HFF-Myc (cell line): ENCODE data around the gene RYR3.
A peak's percentile ranks its signal among the peaks of the same experiment; 100 is the strongest.

Experiments used
- DNase-seq: peaks from one replicate; pipeline ENCODE4 v3.0.0-alpha.2; 2011; ENCODE audit warnings: low read depth; ENCODE audit errors: extremely low read depth
- H3K4me3 ChIP-seq: replicated peaks from 2 replicates; pipeline ENCODE4 v1.5.1; 2011; ENCODE audit warnings: low read depth, mild to moderate bottlenecking, control low read depth, low read length
- CTCF ChIP-seq: IDR thresholded peaks from 2 replicates; pipeline ENCODE4 v1.5.1; 2012; ENCODE audit warnings: mild to moderate bottlenecking, low read depth, low read length, control low read depth; ENCODE audit errors: missing control alignments

The RYR3 gene

DNA sequence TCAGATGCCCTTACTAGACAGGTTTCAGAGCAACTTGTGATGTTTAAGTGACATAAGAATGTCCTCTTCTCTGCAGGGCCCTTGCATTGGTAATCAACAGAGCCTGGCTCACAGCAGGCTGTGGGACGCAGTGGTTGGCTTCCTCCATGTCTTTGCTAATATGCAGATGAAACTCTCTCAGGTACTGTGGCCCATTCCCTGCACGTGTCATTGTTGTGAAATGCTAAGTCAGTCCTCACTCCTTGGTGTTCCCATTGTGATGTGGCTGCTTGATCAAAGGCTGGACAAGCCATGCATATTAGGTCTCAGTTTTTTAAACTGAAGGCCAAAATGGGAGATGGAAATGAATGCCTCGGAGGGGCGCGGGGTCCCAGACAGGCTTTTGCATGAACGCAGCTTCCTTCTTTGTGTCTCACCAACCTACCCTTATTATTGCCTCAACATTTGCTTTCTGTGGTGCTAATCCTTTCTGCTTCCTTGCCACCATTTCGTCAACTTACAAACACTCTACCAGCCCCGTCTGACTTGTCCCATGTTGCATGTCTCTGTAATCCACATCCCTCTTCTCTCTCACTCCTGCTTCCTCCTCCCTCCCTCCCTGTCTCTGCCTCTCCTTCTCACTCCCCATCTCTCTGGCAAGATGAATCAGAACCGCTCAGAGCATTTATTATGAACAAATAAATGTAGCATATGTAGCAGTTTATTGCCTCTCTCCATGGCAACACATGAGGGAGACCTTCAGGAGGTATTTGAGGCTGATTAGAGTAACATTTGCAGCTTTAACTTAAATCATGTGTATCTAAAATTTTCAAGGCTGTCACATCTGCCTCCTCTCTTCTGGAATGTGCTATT is 524.4 kb downstream of the RYR3 start:
- no peak for TF ChIP-seq CTCF
- H3K4me3 ChIP-seq, result no peak overlapping the region
- peak; percentile 11 for DNase-seq

- no peak for TF ChIP-seq CTCF
- DNase-seq, result no peak
- no peak overlapping the region for H3K4me3 ChIP-seq
Measured at GRCh38 chr15:33837294-33837693, 526.5 kb downstream of the RYR3 start.

DNA sequence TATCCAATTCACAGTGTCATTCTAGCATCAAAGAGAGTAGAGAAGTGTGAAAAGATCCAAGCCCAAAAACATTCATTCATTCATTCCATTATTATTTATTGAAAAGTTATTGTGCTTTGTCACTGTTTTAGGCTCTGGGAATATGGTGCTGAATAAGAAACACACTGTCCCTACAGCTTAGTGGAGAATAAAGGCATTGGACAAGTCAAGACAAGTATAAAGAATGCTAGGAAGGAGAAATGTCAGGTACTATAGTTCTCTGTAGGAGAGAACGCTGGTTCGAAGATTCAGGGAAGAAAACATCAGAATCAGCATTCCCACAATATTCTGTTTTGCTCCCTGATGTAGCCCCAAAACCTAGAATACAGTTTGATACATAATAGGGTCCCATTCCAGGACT is 528.8 kb downstream of the RYR3 start:
- DNase-seq, result no peak
- TF ChIP-seq CTCF, result no peak
- H3K4me3 ChIP-seq, result no peak overlapping the region

- no peak for TF ChIP-seq CTCF
- no peak overlapping the region for H3K4me3 ChIP-seq
- DNase-seq, result no peak
Measured at GRCh38 chr15:33840615-33841014, 529.8 kb downstream of the RYR3 start.

- no peak for TF ChIP-seq CTCF
- no peak for DNase-seq
- H3K4me3 ChIP-seq, result no peak overlapping the region
Measured at GRCh38 chr15:33844186-33844585, 533.4 kb downstream of the RYR3 start.

DNA sequence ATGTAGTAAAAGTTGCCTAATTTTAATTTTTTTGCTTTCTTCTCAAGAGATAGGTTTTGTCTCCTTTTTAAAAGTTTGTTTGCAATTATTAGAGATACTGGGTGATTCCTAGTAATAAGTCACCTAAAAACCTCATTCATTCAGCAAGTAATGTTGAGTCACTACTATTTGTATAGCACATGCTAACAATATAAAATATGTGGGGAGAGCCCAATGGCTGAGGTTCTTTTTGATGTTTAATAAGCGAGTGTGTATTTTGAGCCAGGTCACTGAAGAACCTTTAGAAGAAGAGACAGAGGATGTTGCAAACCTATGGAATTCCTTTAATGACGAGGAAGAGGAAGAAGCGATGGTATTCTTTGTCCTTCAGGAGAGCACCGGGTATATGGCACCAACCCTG is 533.8 kb downstream of the RYR3 start:
- no peak for TF ChIP-seq CTCF
- no peak for DNase-seq
- H3K4me3 ChIP-seq, result no peak overlapping the region

DNA sequence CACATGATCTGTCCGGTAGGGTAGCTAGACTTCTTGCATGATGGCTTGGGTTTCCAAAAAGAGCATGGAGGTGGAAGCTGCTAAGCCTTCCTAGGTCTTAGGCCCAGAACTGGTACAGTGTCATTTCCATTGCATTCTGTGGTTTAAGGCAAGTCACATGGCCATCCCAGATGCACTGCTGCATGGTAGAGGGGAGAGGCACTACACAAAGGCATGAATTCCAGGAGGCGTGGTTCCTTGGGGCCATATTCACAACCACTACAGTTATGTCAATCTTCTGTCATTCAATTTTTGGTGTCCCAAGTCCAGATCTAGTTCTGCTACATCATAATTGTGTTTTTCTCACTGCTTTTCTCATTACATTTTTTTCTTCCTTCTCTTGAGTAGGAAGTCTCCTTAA is 535.4 kb downstream of the RYR3 start:
- no peak for TF ChIP-seq CTCF
- H3K4me3 ChIP-seq, result no peak overlapping the region
- DNase-seq, result no peak
